ENCODE data around the gene EPPIN.

DNA sequence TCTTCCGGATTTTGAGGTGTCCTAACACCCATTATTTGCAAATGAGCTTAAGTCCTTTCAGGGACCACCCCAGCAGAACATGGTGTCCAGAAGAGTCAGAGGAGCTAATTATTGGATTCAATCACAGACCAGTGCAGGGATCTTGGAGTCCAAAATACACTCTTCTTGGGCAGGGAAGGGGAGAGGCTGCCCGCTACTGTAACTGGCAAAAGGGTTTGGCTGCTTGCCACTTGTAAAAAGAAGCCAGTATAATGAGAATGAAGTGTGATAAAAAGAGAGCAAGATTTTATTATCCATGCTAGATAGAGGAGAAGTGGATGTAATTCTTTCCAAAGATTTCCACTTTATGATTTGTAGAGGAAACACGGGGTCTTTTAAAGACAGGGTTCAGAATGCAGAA, 51.0 kb downstream of the EPPIN start:
- no peak for TF ChIP-seq SIN3A (IDR thresholded peaks at IDR 0.05; ENCODE audit: borderline replicate concordance, insufficient read depth, low read length)
- TF ChIP-seq POLR2AphosphoS5 (IDR thresholded peaks at IDR 0.05; ENCODE audit: low read depth, low read length), result no peak
- no peak for TF ChIP-seq TAF1 (IDR thresholded peaks at IDR 0.05; ENCODE audit: borderline replicate concordance, insufficient read depth, low read length)
